Measurements from ENCODE around the gene ZFYVE28.

The ZFYVE28 gene

GRCh38 chr4:2413821-2414610 lies 4.4 kb downstream of the ZFYVE28 start:
- DNase-seq (ENCODE audit: low read depth): peak; percentile 66
- TF ChIP-seq CTCF (IDR thresholded peaks at IDR 0.05; ENCODE audit: low read length, missing control alignments): no peak
- peak overlapping the region; percentile 22 for H3K4me3 ChIP-seq (replicated peaks; ENCODE audit: low read depth, low read length)

GRCh38 chr4:2412885-2413716 lies 5.3 kb downstream of the ZFYVE28 start:
- DNase-seq (ENCODE audit: low read depth): peak; percentile 92
- peak; percentile 44 for TF ChIP-seq CTCF (IDR thresholded peaks at IDR 0.05; ENCODE audit: low read length, missing control alignments)
- peak overlapping the region; percentile 42 for H3K4me3 ChIP-seq (replicated peaks; ENCODE audit: low read depth, low read length)

GRCh38 chr4:2412534-2412884 lies 5.9 kb downstream of the ZFYVE28 start:
- TF ChIP-seq CTCF (IDR thresholded peaks at IDR 0.05; ENCODE audit: low read length, missing control alignments): no peak
- peak overlapping the region; percentile 42 for H3K4me3 ChIP-seq (replicated peaks; ENCODE audit: low read depth, low read length)
- no peak for DNase-seq (ENCODE audit: low read depth)

GRCh38 chr4:2411786-2412510 lies 6.5 kb downstream of the ZFYVE28 start:
- TF ChIP-seq CTCF (IDR thresholded peaks at IDR 0.05; ENCODE audit: low read length, missing control alignments): no peak
- H3K4me3 ChIP-seq (replicated peaks; ENCODE audit: low read depth, low read length): no peak overlapping the region
- no peak for DNase-seq (ENCODE audit: low read depth)

GRCh38 chr4:2409381-2409783 lies 9.1 kb downstream of the ZFYVE28 start:
- no peak overlapping the region for H3K4me3 ChIP-seq (replicated peaks; ENCODE audit: low read depth, low read length)

GRCh38 chr4:2408976-2409375 lies 9.5 kb downstream of the ZFYVE28 start:
- DNase-seq (ENCODE audit: low read depth): no peak
- no peak for TF ChIP-seq CTCF (IDR thresholded peaks at IDR 0.05; ENCODE audit: low read length, missing control alignments)
- no peak overlapping the region for H3K4me3 ChIP-seq (replicated peaks; ENCODE audit: low read depth, low read length)

More at GRCh38 chr4:2409381-2409783, 9.1 kb downstream of the ZFYVE28 start:
- DNase-seq (ENCODE audit: low read depth): no peak
- no peak for TF ChIP-seq CTCF (IDR thresholded peaks at IDR 0.05; ENCODE audit: low read length, missing control alignments)
